KMS-11 (cell line): ENCODE results near the gene RNF121.

Source experiments
- H2AFZ ChIP-seq: fragments of 200-600 bp; sonication (generic); 2 replicates; pipeline ENCODE4 v1.6.1; 2016; ENCODE audit warnings: antibody characterized with exemption, mixed run types, low read depth
- H3K27ac ChIP-seq: fragments of 200-600 bp; sonication (generic); 2 replicates; pipeline ENCODE4 v1.6.1; 2016; ENCODE audit warnings: mild to moderate bottlenecking, mixed run types
- H3K27me3 ChIP-seq: fragments of 200-600 bp; sonication (generic); 2 replicates; pipeline ENCODE4 v1.6.1; 2017; ENCODE audit warnings: mild to moderate bottlenecking, low read depth, mixed run types, moderate library complexity; ENCODE audit not compliant: insufficient read depth
- H3K36me3 ChIP-seq: fragments of 200-600 bp; sonication (generic); 2 replicates; pipeline ENCODE4 v1.6.1; 2017; ENCODE audit warnings: mild to moderate bottlenecking, mixed run types; ENCODE audit not compliant: insufficient read depth
- H3K4me1 ChIP-seq: fragments of 200-600 bp; sonication (generic); 2 replicates; pipeline ENCODE4 v1.6.1; 2016; ENCODE audit warnings: mild to moderate bottlenecking, low read depth, mixed run types; ENCODE audit not compliant: poor library complexity, severe bottlenecking
- H3K4me2 ChIP-seq: fragments of 200-600 bp; sonication (generic); 2 replicates; pipeline ENCODE4 v1.7.0; 2016; ENCODE audit warnings: mild to moderate bottlenecking, mixed run types
- H3K4me3 ChIP-seq: fragments of 200-600 bp; sonication (generic); IDR thresholded peaks from 2 replicates; pipeline ENCODE4 v1.6.1; 2017; ENCODE audit warnings: low read depth, low read length, mixed read lengths; ENCODE audit not compliant: insufficient read depth
- H3K79me2 ChIP-seq: fragments of 200-600 bp; sonication (generic); 2 replicates; pipeline ENCODE4 v1.6.1; 2016; ENCODE audit warnings: low read depth, mixed run types; ENCODE audit not compliant: insufficient read depth
- H3K9ac ChIP-seq: fragments of 200-600 bp; sonication (generic); 2 replicates; pipeline ENCODE4 v1.6.1; 2016; ENCODE audit warnings: mild to moderate bottlenecking, mixed run types
- H4K20me1 ChIP-seq: fragments of 200-600 bp; sonication (generic); 2 replicates; pipeline ENCODE4 v1.6.1; 2016; ENCODE audit warnings: mild to moderate bottlenecking, mixed run types; ENCODE audit not compliant: insufficient read depth
- TF ChIP-seq, protein P1 (sequence below): fragments of 200-600 bp; sonication (generic); conservative IDR thresholded peaks from 2 replicates; pipeline ENCODE4 v1.6.1; 2017; ENCODE audit warnings: low read depth, mild to moderate bottlenecking, antibody characterized with exemption, low read length, moderate library complexity, mixed read lengths

RNF121 gene

DNA sequence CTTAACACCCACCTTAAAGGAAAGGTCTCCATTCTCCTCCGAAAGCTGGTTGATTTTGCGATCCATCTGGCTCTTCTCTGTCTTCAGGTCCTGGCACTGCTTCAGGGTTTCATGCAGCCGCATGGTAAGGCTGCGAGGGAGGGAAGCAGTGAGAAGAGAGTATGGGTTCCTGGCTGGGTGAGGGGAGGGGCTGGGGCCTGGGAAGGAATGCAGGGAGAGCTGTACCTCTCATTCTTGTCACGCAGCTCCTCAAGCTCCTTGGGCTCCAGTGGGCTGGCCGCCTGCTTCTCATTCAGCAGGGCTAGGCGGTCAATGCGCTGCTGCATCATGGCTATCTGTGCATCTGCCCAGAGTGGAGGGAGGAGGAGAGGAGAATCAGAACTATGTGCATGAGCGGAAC lies 89.3 kb downstream of the RNF121 start:
- H3K4me1 ChIP-seq, result no peaks in the 10 kb centered on the region
- no peak overlapping the region for H3K4me2 ChIP-seq
- no peak overlapping the region for H3K4me3 ChIP-seq
- H3K27me3 ChIP-seq, result no peaks in the 10 kb centered on the region
- peaks cover 16% of the 10 kb centered on the region; the same call in 1 of the 2 replicates for H3K36me3 ChIP-seq
- TF ChIP-seq, protein P1, sequence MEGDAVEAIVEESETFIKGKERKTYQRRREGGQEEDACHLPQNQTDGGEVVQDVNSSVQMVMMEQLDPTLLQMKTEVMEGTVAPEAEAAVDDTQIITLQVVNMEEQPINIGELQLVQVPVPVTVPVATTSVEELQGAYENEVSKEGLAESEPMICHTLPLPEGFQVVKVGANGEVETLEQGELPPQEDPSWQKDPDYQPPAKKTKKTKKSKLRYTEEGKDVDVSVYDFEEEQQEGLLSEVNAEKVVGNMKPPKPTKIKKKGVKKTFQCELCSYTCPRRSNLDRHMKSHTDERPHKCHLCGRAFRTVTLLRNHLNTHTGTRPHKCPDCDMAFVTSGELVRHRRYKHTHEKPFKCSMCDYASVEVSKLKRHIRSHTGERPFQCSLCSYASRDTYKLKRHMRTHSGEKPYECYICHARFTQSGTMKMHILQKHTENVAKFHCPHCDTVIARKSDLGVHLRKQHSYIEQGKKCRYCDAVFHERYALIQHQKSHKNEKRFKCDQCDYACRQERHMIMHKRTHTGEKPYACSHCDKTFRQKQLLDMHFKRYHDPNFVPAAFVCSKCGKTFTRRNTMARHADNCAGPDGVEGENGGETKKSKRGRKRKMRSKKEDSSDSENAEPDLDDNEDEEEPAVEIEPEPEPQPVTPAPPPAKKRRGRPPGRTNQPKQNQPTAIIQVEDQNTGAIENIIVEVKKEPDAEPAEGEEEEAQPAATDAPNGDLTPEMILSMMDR, result no peak
- H2AFZ ChIP-seq, result no peak overlapping the region
- H3K9ac ChIP-seq, result no peak overlapping the region
- no peak overlapping the region for H3K27ac ChIP-seq
- H4K20me1 ChIP-seq, result no peaks in the 10 kb centered on the region
- H3K79me2 ChIP-seq, result no peaks in the 10 kb centered on the region

DNA sequence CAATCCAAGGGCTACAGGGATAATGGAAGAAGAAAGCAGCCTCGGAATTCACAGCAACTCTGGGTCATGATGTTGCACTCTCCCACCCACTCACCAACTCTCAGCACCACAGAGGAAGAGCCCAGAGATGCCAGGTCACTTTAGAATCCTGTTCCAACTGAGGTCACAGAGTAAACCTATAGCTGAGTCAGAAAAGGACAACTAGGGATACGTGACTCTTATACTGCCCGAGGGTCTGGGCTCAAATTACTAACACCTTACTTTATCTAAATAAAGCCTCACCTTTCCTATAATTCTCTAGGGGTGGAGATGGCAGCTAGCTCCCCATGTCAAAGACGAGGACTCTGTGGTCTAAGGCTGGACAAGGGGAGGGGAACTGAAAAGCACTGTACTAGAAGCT lies 94.5 kb downstream of the RNF121 start:
- peaks cover 6% of the 10 kb centered on the region for H3K4me1 ChIP-seq
- no peaks in the 10 kb centered on the region for H3K27me3 ChIP-seq
- no peak overlapping the region for H3K4me3 ChIP-seq
- H3K4me2 ChIP-seq, result no peak overlapping the region
- TF ChIP-seq, protein P1, result no peak
- H3K79me2 ChIP-seq, result peaks cover 6% of the 10 kb centered on the region; the same call in 1 of the 2 replicates
- no peak overlapping the region for H3K9ac ChIP-seq
- no peak overlapping the region for H2AFZ ChIP-seq
- no peak overlapping the region for H3K27ac ChIP-seq
- 0 out of 2 replicates have a peak, but pooled peaks cover 8% of the 10 kb centered on the region for H4K20me1 ChIP-seq
- H3K36me3 ChIP-seq, result peaks cover 11% of the 10 kb centered on the region; the same call in 1 of the 2 replicates

DNA sequence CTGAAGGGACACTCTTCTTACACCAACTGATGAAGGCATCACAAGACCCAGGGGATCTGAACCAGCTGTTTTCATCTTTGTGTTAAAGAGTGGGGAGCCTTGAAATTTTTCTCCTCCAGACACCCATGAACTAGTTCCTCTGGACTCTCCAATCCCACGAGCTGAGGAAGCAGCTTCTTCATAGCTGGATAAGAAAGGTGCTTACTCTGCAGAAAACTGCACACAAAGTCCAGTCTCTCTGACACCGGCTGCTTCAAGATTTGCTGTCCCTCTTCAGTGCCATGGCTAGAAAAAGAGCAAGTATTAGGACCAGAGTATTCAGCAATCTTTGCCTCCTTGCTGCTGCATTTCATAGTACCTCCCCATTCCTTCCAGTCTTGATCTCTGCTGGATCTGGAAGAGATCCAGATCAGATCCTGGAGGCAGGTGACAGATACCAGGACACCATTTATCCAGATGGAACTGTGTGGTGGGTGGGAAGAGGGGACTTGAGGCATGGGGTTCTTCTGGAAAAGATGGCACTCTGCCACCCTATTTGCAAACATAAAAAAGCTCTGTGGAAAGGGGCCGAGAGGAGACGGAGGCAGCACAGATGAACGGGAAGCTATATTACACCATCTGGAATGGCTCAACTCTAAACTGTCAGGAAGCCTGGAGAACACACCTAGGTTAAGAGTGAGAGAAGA lies 95.4 kb downstream of the RNF121 start:
- Histone ChIP-seq H3K27me3 (no peaks in the 10 kb centered on the region), H3K9ac (no peak overlapping the region), H2AFZ (no peak overlapping the region), H3K4me2 (no peak overlapping the region), H3K79me2 (peaks cover 9% of the 10 kb centered on the region; the same call in 1 of the 2 replicates), H3K4me3 (no peak overlapping the region), H3K27ac (no peak overlapping the region), H3K36me3 (peaks cover 11% of the 10 kb centered on the region; the same call in 1 of the 2 replicates), H3K4me1 (peaks cover 6% of the 10 kb centered on the region), H4K20me1 (0 out of 2 replicates have a peak, but pooled peaks cover 8% of the 10 kb centered on the region)
- TF ChIP-seq, protein P1, result no peak

DNA sequence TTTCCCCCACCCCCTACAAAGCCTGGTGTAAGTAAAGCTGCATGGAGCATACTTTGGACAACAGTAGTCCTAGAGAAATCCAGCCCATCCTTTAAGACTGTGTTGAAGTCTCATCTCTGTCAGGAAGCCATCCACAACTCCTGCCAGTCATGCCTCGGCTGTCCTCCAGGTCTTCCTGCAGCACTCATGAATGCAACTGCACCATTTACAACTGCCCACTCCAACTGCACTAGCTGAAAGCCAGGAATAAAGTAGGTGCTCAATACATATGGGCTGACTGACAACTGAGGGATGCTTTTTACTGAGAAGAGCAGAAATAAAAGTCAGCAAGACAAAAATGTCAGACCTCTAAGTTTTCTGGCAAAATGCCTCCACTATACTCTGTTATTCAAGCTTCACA lies 97.2 kb downstream of the RNF121 start:
- Histone ChIP-seq H3K4me3 (no peak overlapping the region), H3K27ac (0 out of 2 replicates have a peak overlapping the region, but pooled peaks have one; percentile 26), H3K4me1 (peaks cover 6% of the 10 kb centered on the region), H3K36me3 (peaks cover 10% of the 10 kb centered on the region; the same call in 1 of the 2 replicates), H3K27me3 (no peaks in the 10 kb centered on the region), H3K79me2 (peaks cover 9% of the 10 kb centered on the region; the same call in 1 of the 2 replicates), H3K9ac (no peak overlapping the region), H2AFZ (no peak overlapping the region), H4K20me1 (0 out of 2 replicates have a peak, but pooled peaks cover 8% of the 10 kb centered on the region), H3K4me2 (no peak overlapping the region)
- TF ChIP-seq, protein P1, result no peak
